G401 (cell line): Measurements from ENCODE around the gene DDC. TPM values are rescaled to one million over a fixed set of nuclear protein-coding genes. Genes with fewer than 3 reads are reported as not detected.

ENCODE experiments used
- DNase-seq: peaks from one replicate; pipeline ENCODE4 v3.0.0-alpha.2; 2015; ENCODE audit warnings: low spot score
- in situ Hi-C: cut with HindIII; loops from 2 replicates; pipeline ENCODE4 v1.10.0; 2016; ENCODE audit warnings: low sequenced_read_pairs, mixed read lengths
- total RNA-seq: library from RNA; depleted of rRNA; stranded (reverse); fragments of >200 nt; shearing (Covaris generic); gene quantifications from 2 replicates; pipeline ENCODE4 v1.2.3, GENCODE V29; 2014; rRNA removed

DDC gene, protein sequence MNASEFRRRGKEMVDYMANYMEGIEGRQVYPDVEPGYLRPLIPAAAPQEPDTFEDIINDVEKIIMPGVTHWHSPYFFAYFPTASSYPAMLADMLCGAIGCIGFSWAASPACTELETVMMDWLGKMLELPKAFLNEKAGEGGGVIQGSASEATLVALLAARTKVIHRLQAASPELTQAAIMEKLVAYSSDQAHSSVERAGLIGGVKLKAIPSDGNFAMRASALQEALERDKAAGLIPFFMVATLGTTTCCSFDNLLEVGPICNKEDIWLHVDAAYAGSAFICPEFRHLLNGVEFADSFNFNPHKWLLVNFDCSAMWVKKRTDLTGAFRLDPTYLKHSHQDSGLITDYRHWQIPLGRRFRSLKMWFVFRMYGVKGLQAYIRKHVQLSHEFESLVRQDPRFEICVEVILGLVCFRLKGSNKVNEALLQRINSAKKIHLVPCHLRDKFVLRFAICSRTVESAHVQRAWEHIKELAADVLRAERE
- not detected in 2 replicates for total RNA-seq

DNA sequence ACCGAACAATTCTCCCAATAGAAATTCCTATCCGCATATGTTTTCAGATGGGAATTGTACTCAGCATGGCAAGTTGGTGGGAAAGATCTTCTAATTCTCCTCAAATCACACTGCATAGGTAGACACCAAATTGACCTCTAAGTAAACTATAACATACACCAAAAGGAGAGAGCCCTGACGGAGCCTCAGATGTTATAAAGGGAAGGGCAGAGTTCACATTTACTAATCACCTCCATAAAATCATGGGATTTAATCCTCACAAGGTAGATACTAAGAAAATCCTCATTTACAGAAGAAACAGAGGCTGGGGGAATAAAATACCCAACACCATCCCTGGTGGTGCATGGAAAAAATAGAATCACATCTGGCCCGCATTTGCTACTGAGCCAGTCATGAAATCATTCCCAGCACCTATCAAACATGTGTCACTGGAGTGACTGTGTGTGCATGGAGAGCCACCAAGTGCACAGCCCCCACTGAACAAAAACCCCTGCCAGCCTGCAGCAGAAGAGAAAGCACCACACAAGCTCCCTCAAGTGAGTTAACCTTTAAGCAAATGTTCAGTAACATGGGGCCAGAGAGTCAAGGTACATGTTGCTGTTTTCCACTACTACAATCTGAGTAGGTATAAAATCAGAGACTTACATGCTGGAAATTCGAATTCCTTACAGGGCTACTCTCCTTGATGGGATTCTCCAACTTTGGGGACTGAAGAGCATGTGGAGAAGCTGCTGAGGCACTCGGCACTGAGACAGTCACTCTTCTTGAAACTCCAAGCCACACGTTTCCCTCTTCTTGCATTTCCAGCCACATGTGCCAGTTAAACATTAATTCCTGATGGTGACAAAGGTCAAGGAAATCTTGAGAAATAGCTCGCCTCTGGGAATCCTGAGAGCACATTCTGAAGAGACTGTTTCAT lies at the start of gene DDC:
Gene DDC (minus strand): TSS at position 766 of the 919 bp plus-strand sequence. CDS start 21,320 bp downstream, outside the sequence.
- in situ Hi-C loops, result no loop called here
- DNase-seq, result no peak

DNA sequence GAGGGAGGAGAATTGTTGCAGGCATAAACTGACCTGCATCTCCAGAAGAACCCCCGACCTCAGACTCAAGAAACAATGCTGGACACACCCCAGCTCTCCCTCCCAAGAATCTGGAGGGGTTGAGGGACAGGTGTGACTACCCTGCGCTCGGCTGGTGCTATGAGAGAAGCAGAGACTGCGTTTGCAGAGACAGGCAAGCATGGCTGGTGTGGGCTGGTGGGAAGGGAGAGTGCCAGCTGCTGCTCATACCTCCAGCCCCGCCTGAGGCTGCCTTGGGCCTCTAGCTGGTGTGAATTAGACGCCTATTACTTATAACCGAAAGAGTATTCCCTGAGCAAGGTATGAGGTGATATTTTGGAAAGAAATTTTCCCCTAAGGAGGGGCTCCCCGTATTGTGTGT lies 48.3 kb upstream of the DDC start:
- no peak for DNase-seq
- in situ Hi-C loops, result no loop called here

DNA sequence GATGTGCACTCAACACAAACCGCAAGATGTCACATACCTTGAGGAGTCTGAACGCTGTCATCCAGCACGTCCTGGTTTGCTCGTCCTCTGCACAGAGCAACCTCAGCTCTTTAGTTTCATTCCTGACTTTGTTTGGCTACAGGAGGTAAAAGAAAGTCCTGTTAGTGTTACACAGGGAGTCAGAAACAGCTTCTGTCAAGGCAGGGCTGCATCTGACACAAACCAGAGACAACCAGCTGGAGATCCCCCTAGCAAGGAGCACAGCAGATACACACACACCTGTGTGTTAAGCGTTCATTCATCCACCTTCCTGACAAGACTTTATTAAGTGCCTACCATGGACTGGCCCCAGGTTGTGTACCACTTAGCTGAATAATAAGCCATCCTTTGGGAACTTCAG lies 47.5 kb upstream of the DDC start:
- in situ Hi-C loops, result no loop called here
- no peak for DNase-seq

DNA sequence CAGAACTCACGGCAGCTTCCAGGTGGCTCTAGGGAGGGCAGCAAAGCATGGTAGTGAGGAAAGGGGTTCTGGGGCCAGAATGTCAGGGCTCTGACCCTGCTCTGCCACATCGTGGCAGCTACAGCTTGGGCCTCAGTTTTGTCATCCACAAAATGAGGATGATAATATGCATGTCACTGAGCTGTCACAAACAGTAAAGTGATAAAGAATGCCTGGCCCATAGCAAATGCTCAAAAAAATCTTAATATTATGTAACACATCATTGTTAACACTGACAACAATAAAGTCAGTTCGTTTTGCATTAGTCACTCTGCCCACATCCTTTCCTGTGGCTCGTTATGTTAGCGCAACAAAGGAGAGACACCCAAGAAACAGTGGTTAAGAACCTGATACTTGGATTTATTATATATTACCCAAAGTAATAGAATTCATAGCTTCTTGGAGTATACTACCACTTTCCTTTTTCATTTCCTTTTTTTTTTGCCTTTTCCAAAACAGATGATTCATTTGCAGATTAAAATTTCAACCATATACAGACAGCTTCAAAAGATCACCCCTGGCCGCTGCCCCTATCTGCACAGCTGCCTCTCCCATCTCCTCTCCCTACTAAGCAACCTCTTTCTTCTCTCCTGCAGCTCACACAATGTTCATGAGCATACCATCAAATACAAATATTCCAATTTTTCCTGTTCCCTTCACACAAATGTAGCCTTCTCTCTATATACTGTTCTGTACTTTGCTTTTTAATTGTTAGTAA lies 45.5 kb upstream of the DDC start:
- in situ Hi-C loops, result no loop called here
- no peak for DNase-seq

DNA sequence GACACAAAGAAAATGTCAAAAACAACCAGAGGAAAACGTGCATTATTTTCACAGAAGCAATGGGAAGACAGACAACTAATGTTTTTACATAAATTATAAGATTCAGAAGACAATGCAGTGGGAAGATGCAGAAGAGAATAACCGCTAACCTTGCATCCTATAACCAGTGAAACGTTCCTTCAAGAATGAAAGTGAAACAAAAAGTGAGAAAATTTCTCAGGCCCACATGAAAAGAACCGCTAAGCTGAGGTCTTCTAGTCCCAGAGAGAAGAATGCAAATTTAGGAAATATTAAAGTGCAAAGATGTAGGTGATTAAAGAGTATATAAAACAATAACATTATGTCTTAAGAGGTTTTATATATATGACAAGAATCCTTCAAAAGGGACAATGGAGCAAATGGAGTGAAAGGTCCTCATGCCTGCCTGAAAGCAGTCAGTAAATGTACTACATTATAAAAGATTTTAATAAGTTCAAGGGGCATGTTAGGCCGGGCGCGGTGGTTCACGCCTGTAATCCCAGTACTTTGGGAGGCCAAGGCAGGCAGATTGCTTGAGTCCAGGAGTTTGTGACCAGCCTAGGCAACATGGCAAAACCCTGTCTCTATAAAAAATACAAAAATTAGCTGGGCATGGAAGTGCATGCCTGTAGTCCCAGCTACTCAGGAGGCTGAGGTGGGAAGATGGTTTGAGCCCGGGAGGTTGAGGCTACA lies 43.1 kb upstream of the DDC start:
- DNase-seq, result no peak
- in situ Hi-C loops, result no loop called here

DNA sequence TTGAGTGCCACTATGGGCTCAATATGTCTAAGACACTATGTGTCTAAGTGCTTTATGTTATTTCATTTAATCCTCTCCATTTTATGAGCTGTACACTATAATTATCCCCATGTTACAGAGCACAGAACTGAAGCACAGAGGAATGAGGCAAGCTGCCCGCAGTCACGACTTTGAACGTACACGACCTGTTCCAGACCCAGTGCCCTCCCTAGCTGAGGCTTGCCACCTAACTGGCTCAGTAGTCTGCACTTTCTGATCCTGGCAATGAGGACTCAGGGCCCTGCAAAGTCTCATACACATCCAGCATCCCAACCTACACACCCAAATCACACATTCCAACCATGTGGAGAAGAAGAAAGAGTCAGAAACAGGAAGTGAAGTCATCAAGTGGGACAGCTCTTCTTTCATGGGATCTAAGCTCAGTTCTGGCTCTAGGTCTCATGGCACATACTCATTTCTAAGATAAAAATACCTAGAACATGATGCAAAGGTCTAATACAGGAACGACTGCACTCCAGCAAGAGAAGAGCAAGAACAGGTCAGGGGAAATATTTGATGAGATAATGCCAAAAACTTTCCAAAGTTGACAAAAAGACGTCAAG lies 42.4 kb upstream of the DDC start:
- in situ Hi-C loops, result no loop called here
- no peak for DNase-seq

DNA sequence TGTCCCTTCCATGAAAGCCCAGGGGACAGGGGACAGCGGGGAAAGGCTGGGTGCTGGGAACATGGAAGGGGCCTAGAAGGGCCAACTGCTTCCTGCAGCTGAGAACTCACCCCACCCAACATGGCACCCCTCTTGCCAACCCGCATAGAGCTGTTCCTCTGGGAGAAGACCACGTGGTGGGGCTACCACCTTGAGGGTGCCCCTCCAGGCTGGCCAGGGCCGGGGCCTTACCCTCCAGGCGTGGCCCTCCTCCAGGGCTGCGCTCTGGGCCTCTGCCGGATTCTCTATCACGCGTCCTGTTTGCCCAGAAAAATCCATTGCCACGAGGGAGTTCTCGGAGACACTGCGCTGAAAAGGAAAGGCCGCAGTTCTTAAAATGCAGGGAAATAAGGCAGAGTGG lies 39.9 kb upstream of the DDC start:
- in situ Hi-C loops, result no loop called here
- no peak for DNase-seq

DNA sequence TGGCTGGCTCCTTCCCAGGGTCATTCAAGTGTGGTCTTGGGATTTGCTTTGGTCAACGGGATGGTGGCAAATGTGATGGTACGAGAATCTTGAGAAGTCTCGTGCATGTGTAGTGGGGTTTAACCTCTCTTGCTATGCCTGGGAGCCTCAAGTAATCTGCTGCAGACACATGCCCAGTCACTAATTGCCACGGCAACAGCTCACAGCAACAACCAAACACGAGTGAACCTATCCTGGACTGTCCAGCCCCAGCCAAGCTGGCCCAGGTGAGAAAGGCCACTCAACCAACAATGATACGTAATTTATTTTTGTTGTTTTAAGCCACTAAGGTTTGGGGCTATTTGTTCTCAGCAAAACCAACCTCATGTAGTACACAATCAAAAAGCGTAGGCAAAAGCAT lies 38.1 kb upstream of the DDC start:
- DNase-seq, result no peak
- in situ Hi-C loops, result no loop called here

DNA sequence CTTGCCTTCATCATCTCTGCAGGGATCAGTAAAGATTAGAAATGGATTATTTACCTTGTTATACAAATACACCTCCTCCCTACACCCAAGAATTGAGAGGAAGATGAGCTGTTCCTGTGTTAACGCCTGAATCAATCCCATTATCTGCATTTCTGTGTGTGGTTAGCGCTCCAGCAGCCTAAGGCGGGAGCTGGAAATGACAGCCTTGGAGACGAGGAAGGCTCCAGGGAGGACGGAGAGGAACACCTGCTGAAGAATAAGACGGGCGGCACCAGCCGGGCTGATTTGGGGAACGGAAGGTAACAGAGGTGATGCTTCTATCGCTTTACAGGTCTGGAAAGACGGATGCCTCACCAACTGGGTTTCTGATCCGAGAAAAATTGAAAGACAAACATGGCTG lies 34.2 kb upstream of the DDC start:
- in situ Hi-C loops, result no loop called here
- no peak for DNase-seq

DNA sequence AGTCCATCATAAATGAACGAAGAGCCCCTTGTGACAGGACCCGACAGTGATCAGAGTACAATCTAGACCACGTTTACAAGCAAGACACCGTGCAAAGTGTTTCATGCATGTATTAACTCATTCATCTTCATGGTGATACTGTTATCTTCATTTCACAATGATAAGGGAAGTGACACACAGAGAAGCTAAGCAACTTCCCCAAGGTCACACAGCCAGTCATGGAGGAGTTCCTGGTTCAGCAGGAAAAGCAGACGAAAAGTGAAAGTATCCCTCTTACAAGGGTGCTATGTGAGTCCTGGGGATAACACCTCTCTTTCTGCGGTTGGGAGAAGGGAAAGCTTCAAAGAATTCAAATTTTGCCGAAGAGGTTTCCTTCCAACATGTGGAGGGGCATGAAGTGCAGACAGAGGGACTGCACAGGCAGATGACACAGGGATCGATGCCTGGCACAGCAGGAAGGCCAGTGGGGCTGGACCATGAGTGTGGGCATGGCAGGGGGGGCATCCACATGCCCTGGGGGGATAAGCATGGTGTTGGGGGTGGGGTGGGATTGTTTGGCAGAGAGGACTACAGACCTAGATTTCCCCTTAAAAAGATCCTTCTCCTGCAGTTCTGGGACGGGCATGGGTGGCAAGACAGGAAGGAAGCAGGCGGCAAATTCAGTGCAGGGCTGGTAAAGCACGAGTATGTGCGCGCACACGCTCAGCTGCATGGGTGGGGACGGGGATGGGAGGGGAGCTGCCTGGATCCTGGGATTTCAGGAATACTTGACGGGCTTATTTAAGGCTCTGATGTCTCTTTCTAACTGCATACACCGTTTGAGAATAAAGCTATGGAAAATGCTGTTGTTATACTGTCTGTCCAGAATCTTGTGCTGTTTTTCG lies 33.5 kb upstream of the DDC start:
- DNase-seq, result no peak
- in situ Hi-C loops, result no loop called here

DNA sequence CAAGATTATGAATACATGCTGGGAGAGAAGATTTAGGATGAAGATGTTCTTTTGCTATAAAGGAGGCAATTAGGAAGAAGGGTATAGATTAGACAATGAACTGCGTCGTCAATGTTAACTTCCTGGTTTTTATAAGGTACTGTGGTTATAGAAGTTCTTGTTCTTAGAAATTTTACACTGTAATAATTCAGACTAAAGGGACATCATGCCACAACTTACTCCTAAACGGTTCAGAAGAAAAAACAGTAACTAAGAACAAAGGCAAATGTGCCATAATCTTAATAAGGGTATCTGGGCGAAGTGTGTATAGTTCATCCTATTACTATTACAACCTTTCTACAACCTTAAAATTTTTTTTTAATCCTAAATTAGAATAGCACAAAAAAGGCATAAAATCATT lies 31.3 kb upstream of the DDC start:
- DNase-seq, result no peak
- in situ Hi-C loops, result no loop called here

DNA sequence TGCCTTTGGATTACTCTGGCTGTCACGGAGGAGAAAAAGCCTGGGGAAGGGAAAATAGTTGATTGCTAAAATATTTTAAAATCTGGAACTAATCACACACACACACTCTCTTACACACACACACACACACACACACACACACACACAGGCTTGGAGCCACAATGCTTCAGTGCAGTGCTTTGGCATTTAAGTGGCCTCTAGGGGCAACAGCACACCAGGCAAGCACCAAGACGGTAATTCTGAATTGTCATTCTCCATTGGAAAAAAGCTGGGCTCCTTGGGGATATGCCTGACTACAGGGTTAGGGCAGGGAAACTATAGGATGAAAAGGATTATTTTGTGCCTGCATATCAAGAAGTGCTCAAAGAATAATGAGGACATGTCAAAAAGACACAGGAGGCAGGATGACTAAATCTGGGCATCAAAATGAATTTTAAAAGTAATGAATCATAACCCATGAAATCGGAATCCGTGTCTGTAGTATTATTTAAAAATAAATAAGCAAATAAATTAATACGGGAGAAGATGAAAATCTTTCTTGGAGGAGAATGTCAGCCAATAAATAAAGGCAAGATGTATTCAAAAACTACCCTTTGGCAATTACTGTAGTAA lies 30.4 kb upstream of the DDC start:
- DNase-seq, result peak; percentile 56
- in situ Hi-C loops, result no loop called here

DNA sequence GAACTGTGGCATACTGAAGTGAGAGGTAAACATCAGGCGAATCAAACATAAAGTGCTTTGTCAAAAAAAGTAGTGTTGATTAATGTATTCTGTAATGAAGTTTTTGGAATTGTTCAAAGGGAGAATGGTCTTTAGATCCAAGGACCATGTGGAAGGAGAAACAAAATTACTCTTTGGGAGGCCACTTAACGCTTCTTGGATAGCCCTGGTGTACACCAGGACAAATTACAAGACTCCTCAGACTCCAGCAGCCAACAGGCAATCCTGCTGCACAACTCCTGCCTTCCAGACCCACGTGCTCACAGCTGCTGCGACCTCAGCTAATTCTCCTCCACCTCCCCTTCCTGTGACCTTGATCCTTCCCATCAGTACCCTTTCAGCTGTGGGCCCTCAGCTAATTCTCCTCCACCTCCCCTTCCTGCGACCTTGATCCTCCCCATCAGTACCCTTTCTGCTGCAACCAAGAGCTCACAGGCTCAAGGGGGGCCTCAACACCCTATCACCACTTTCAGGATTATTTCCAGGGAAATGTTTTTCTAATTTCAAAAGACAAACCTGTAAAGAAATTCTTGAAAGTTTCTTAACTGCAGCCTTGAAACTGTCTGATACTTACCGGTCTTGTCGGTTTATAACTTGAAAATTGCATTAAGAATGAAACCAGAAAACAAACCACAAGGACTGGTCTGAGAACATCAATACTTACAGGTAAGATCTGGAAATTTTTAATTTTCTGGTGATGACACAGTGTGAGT lies 29.7 kb upstream of the DDC start:
- in situ Hi-C loops, result no loop called here
- DNase-seq, result no peak

DNA sequence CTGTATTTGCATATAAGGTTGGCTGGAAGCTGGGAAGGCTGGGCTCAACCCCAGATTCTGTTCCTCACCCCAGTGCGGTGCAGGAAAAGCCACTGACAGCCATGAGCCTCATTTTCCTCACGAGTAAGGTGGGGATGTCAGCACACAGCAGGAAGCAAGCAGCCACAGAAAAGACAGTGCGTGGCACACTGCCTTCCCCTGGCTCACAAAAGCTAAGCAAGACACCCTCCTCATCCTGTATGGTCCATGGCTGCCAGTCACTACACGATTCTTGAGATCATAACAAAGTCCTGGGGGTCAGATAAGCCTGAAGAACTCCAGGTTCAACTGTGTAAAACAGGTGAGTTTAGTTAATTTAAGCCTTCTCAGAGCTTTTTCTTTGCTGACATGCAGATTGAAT lies 28.9 kb upstream of the DDC start:
- in situ Hi-C loops, result no loop called here
- DNase-seq, result no peak

DNA sequence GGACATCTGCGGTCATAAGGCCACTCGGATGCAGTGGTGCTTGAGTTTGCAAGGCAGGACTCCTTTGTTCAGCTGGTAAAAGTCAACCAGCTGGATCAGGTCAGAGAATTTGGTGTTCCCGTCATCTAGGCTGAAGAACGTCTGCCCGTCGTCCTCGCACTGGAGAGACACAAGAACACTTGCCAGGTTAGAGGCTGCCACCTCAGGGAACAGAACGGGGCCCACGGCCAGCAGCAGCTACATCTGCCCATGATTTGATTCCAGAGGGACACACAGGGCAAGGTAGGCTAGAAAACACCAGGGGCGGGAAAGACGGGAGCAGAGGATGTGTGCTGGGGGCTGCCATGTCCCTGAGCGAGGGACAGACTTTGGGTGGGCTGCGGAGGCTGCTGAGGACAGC lies 27.7 kb upstream of the DDC start:
- no peak for DNase-seq
- in situ Hi-C loops, result no loop called here
